Left kidney (tissue), 2 donors: ENCODE results near the gene PPM1B. TPM values are rescaled to one million over a fixed set of nuclear protein-coding genes. Genes with fewer than 3 reads are reported as not detected.
"Not testable (repeated sequence)": the region's sequence is repeated elsewhere in the genome, so short reads cannot be mapped to it uniquely, and the experiment has no call there.

Experiments used
- DNase-seq: peaks from one replicate; pipeline ENCODE4 v3.0.0-alpha.2; 2013
- polyA plus RNA-seq: library from polyadenylated mRNA; unstranded; fragments of 120-200 nt; gene quantifications from one replicate; pipeline ENCODE4 v1.2.1, GENCODE V29; 2013; ENCODE audit not compliant: insufficient read length

PPM1B gene
- polyA plus RNA-seq, 1 donor, result 91.1 TPM

GRCh38 chr2:44192646-44193045 is 24.0 kb downstream of the PPM1B start:
- no peak for DNase-seq

DNA sequence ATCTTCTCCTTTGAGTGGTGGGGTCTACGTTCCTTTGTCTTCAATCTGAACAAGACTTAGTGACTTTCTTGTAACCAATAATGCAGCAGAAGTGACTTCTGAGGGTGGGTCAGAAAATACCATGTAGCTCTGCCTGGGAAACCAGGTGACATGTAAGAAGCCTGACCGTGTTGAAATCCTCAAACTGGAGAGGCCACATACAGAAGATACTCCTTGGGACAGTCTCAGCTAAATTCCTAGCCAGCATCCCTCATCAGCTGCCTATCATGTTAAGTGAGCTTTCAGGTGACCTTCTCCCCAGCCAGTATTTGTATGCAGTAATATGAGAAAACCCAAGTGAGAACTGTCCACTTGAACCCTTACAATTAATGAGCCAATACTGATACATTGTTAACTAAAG is 27.0 kb downstream of the PPM1B start:
- no peak for DNase-seq

DNA sequence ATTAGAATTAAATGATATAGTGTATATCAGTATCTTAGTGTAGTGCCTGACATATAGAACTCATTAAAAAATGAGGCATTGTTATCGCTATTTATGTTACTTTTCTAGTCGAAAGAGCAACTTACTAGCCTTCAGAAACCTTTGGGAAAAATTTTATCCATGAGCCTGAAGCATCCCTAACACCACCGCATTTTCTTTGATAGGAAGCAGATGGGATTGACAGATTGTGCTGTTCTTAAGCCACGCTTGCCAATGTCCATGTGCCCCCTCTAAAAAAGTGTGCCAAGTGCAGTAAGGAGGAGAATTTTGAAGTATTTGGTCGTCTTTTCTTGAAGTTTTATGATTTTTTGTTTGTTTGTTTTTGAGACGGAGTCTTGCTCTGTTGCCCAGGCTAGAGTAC is 29.1 kb downstream of the PPM1B start:
- DNase-seq, result no peak

GRCh38 chr2:44200011-44200410 is 31.3 kb downstream of the PPM1B start:
- no peak for DNase-seq

DNA sequence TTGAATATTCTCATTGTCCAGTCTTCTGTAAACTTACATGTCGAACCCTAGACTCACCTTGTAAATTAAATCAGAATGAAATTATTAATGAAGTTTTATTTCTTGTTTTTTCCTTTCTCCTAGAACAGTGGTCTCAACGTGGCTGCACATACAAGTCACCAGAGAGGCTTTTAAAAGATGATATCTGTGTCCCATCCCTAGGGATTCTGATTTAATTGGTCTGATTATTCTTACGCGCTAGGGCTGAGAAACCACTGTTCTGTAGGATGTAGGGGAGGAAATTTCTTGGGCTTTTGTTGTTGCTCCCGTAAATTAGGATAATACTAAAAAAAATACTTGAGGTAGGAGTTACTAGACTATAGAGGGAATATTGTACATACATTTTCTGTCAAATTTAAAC is 32.1 kb downstream of the PPM1B start:
- no peak for DNase-seq

- DNase-seq, result no peak
Observed at GRCh38 chr2:44201648-44202165, 33.0 kb downstream of the PPM1B start.

DNA sequence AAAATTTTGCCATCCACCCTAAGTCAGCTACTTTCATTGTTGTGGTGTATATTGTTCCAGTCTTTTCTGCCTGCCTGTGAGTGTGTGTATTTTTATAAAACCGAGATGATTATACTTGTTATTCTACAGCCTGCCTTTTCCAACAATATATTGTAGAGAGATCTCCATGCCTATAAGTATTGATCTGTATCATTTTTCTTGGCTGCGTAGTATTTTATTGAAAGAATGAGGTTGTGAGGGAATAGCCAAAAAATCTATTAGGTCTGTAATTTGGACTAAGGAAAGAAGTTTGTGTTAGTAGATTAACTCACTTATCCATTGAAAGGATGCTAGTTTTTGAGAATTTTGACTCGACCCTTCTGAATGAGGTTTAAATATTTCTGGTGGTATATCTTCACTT is 34.9 kb downstream of the PPM1B start:
- DNase-seq, result no peak

GRCh38 chr2:44205169-44205568 is 36.5 kb downstream of the PPM1B start:
- no peak for DNase-seq

- no peak for DNase-seq
Observed at GRCh38 chr2:44207102-44207501, 38.4 kb downstream of the PPM1B start.

DNA sequence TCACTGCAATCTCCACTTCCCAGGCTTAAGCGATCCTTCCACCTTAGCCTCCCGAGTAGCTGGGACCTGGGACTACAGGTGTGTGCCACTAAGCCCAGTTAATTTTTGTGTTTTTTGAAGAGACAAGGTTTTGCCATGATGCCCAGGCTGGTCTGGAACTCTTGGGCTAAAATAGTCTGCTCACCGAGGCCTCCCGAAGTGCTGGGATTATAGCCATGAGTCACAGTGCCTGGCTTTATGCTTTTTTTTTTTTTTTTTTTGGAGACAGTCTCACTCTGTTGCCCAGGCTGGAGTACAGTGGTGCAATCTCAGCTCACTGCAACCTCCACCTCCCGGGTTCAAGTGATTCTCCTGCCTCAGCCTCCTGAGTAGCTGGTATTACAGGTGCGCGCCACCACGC is 39.0 kb downstream of the PPM1B start:
- not testable (repeated sequence) for DNase-seq

- no peak for DNase-seq
Observed at GRCh38 chr2:44210362-44210761, 41.7 kb downstream of the PPM1B start.

DNA sequence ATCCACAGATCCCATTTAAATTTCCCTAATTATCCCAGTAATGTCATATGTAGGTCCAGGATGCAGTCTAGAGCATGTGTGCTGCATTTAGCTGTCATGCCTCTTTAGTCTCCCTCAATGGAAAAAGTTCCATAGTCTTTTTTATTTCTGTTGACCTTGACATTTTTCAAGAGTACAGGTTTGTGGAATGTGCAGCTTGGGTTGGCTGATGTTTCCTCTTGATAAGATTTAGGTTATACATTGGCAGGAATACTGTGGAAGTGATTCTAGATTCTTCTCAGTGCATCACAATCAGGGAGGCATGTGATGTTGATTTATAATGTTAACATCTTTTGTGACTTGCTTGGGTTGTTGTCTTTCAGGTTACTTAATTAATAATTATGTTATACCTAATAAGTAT is 42.5 kb downstream of the PPM1B start:
- DNase-seq, result no peak

- no peak for DNase-seq
Observed at GRCh38 chr2:44212302-44212701, 43.6 kb downstream of the PPM1B start.

- DNase-seq, result no peak
Observed at GRCh38 chr2:44215827-44216226, 47.2 kb downstream of the PPM1B start.

- DNase-seq, result no peak
Observed at GRCh38 chr2:44218771-44219170, 50.1 kb downstream of the PPM1B start.

DNA sequence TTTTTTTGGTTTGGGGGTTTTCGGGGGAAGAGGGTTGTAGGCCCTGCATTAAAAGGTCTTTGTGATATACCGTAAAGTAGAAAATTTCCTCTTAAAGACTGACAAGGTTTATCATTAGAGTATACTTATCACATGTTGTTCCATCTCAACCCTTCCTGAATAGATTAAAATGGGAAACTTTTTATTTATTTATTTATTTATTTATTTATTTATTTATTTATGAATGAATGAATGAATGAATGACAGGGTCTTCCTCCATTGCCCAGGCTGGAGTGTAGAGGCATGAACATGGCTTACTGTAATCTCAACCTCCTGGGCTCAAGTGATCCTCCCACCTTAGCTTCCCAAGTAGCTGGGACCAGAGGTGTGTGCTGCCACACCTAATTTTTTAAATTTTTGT is 58.1 kb downstream of the PPM1B start:
- no peak for DNase-seq

- DNase-seq, result no peak
Observed at GRCh38 chr2:44230378-44230777, 61.7 kb downstream of the PPM1B start.

DNA sequence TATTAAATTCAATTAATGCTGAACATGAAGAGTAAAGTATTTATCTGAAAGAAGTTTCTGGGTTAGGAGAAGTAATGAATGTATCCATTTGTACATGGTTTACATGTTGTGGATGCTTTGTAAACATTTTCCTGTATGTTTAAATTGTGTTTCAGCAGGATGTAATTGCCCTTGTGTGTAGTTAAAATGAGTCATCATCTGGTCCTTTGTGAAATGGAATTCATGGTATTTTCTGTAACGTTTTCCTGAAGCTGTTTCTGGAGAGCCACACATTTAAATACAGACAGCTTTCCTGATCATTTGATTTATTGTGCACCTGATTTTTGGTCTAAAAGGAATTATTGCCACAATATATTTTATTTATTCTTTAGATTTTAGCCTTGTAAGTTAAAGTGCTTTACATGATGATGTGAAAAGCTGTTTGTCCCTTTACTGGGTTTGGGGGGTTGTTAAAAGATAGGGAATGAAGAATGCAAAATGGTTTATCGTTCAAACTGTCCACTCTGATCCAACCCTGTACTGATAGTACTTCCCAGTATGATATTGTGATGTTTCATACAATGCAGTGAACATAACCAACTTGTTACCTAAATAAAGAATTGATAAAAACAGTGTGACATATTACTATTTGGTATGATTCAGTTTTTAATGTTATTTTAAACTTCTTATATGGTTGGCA is 64.9 kb downstream of the PPM1B start:
- DNase-seq, result no peak

DNA sequence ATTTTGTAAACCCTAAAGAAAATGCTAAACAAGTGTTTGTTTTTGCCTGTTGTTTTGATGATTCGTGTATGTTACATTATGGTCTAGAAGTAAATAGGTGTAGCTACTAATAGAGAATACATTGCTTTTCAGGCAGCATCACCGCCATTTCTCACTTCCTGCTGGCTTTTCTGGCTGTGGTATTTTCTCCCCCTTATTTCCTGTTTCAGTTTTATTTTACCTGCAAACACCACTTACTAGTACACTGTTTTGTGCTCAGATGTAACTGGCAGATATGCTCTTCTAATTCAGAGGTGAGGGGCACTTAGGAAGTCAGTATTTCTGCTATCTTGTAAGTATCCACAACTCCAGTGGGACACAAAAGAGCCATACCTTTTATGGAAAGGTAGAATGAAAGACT is 68.5 kb downstream of the PPM1B start:
- no peak for DNase-seq

GRCh38 chr2:44242904-44243303 is 74.2 kb downstream of the PPM1B start:
- no peak for DNase-seq

DNA sequence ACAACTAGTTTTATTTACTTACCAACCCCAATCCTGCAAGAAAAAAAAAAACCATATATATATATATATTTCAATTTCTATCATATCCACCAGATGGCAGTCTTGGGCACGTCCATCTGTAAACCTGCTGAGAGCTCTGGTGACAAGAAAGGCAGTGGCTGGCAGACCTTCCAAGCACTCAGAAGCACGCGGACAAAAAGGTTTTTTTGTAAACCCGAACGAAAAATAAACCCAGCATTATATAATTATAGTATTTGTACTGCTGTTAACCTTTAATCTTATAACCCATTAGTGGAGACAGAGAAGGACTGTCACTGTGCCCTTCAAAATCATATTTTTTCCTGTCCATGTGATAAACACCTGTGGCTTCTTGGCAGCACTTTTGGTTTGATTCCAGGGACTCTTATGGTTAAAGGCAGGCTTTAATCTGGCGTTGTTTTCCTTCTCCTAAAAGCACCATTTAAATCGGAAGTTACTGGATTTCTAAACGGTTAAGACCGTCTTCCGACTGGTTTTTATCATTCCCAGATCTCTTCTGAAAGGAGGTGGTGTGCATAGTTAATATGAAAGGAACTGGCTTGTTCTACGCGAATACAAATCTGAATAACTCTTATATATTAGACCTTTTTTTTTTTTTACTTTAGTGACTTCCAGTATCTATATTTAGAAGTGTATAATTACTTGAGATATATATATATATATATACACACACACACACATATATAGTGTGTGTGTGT is 75.6 kb downstream of the PPM1B start:
- DNase-seq, result peak; percentile 79

DNA sequence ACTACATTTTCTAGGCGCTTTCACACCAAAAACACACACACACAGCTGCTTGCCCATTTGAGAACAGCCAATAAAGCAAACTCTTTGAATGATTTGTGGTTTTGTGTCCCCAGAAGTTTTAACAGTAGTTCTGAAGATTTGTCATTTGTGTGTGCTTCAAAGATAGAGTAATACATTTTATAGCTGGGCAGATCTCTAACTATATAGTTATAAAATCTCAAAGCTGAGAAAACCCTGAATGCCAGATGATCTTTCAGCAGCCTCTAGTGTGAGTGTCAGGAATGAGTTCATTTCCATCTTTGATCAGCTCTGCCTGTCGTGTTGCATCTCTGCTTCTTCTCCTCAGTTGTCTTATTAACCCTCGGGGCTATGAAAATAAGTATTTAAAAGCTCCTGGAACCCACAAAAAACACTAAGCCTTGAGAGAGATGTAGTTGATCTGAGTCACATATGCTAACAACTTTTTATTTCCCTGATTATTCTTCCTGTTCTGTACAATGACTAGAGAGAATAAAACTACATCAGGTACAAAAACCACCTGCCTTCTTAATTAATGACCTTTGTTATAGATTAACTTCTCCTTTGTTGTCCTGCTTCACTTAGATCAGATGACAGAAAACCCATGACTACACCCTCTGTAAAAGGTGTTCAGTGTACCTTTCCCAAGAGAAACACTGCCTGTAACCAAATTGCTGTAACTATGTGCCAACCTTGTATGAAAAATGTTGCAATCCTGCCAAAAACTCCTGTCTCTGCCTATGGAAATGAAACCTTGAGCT is 76.6 kb downstream of the PPM1B start:
- peak; percentile 45 for DNase-seq

DNA sequence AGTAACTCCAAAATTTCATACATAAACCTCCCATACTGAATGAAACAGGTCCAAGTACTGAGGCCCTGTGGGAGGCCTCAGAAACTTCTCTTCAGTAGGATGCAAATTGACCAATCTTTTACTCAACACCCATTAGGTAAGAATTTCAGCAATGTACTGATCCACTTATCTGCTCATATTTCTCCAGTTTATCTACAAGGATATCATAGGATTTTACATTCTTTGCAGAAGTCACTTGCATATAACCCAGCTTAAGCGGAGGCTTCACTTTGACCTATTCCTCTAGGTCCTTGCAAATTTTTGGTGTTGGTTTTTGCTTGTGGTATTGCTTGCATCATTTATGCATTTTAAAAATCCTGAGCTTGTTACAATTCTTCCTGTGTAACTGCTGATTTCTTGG is 77.8 kb downstream of the PPM1B start:
- no peak for DNase-seq
